ENCODE measurements around the gene TSGA10IP. TPM values are rescaled to one million over a fixed set of nuclear protein-coding genes. Genes with fewer than 3 reads are reported as not detected.

The TSGA10IP gene
- total and polyA plus RNA-seq, 2 experiments from 2014 or later, result 1.6 to 2.0 TPM

DNA sequence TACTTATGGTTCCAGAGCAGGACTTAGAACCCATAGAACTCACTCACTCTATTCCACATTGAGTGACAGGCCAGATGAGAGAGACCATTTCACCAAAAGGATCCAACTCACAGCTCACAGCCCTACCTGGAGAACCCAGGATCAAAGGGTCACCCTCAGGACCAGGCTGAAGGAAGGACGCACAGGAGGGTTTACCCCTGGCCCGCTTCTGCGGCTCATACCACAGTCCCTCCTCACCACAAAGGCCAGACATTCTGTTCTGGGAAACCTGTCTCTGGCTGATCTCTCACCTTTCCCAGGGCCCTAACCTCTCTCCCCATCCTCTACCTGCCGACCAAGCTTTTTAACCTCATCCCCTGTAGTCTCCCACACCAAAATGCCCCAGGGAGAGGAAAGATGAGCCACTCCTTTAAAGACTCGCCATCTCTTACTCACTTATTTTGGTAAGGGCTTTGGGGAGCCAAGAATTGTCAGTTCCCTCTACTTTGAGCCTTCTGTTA, 49.7 kb upstream of the TSGA10IP start:
- no peaks in the 10 kb centered on the region for H3K36me3 ChIP-seq (ENCODE audit: insufficient read depth)
- Mint-ChIP-seq H3K27ac (no peak overlapping the region), H3K4me1 (peaks cover 22% of the 10 kb centered on the region), H3K27me3 (ENCODE audit: insufficient read depth, low read depth, poor library complexity) (peaks cover 40% of the 10 kb centered on the region), H3K9me3 (peaks cover 2% of the 10 kb centered on the region; the same call in 1 of the 3 replicates), H3K4me3 (no peak overlapping the region; the same call in 2 of the 3 replicates), H3K36me3 (ENCODE audit: low read depth) (peaks cover 9% of the 10 kb centered on the region)
- H3K4me2 ChIP-seq, result no peak overlapping the region
- DNase-seq (ENCODE audit: low spot score) (no peak), ATAC-seq (no peak)
- TF ChIP-seq ZNF114 (CRISPR knock-in tag; IDR thresholded peaks at IDR 0.05) (no peak), JUNB (IDR thresholded peaks at IDR 0.05; ENCODE audit: unreplicated experiment) (no peak), NANOG (IDR thresholded peaks at IDR 0.05; ENCODE audit: borderline replicate concordance) (no peak), EZH2 (IDR thresholded peaks at IDR 0.05; ENCODE audit: low read depth, unreplicated experiment) (no peak), CREB1 (CRISPR knock-in tag; IDR thresholded peaks at IDR 0.05; ENCODE audit: low read depth) (no peak), STAT1 (IDR thresholded peaks at IDR 0.05; ENCODE audit: unreplicated experiment) (no peak), ZNF331 (CRISPR knock-in tag; IDR thresholded peaks at IDR 0.05; ENCODE audit: low read depth) (no peak), POLR2AphosphoS5 (IDR thresholded peaks at IDR 0.05; ENCODE audit: low read depth) (no peak), EZH2phosphoT487 (IDR thresholded peaks at IDR 0.05; ENCODE audit: unreplicated experiment) (no peak)
- TF ChIP-seq, protein P1, sequence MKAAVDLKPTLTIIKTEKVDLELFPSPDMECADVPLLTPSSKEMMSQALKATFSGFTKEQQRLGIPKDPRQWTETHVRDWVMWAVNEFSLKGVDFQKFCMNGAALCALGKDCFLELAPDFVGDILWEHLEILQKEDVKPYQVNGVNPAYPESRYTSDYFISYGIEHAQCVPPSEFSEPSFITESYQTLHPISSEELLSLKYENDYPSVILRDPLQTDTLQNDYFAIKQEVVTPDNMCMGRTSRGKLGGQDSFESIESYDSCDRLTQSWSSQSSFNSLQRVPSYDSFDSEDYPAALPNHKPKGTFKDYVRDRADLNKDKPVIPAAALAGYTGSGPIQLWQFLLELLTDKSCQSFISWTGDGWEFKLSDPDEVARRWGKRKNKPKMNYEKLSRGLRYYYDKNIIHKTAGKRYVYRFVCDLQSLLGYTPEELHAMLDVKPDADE (IDR thresholded peaks at IDR 0.05), result no peak
- TF ChIP-seq, protein P2, sequence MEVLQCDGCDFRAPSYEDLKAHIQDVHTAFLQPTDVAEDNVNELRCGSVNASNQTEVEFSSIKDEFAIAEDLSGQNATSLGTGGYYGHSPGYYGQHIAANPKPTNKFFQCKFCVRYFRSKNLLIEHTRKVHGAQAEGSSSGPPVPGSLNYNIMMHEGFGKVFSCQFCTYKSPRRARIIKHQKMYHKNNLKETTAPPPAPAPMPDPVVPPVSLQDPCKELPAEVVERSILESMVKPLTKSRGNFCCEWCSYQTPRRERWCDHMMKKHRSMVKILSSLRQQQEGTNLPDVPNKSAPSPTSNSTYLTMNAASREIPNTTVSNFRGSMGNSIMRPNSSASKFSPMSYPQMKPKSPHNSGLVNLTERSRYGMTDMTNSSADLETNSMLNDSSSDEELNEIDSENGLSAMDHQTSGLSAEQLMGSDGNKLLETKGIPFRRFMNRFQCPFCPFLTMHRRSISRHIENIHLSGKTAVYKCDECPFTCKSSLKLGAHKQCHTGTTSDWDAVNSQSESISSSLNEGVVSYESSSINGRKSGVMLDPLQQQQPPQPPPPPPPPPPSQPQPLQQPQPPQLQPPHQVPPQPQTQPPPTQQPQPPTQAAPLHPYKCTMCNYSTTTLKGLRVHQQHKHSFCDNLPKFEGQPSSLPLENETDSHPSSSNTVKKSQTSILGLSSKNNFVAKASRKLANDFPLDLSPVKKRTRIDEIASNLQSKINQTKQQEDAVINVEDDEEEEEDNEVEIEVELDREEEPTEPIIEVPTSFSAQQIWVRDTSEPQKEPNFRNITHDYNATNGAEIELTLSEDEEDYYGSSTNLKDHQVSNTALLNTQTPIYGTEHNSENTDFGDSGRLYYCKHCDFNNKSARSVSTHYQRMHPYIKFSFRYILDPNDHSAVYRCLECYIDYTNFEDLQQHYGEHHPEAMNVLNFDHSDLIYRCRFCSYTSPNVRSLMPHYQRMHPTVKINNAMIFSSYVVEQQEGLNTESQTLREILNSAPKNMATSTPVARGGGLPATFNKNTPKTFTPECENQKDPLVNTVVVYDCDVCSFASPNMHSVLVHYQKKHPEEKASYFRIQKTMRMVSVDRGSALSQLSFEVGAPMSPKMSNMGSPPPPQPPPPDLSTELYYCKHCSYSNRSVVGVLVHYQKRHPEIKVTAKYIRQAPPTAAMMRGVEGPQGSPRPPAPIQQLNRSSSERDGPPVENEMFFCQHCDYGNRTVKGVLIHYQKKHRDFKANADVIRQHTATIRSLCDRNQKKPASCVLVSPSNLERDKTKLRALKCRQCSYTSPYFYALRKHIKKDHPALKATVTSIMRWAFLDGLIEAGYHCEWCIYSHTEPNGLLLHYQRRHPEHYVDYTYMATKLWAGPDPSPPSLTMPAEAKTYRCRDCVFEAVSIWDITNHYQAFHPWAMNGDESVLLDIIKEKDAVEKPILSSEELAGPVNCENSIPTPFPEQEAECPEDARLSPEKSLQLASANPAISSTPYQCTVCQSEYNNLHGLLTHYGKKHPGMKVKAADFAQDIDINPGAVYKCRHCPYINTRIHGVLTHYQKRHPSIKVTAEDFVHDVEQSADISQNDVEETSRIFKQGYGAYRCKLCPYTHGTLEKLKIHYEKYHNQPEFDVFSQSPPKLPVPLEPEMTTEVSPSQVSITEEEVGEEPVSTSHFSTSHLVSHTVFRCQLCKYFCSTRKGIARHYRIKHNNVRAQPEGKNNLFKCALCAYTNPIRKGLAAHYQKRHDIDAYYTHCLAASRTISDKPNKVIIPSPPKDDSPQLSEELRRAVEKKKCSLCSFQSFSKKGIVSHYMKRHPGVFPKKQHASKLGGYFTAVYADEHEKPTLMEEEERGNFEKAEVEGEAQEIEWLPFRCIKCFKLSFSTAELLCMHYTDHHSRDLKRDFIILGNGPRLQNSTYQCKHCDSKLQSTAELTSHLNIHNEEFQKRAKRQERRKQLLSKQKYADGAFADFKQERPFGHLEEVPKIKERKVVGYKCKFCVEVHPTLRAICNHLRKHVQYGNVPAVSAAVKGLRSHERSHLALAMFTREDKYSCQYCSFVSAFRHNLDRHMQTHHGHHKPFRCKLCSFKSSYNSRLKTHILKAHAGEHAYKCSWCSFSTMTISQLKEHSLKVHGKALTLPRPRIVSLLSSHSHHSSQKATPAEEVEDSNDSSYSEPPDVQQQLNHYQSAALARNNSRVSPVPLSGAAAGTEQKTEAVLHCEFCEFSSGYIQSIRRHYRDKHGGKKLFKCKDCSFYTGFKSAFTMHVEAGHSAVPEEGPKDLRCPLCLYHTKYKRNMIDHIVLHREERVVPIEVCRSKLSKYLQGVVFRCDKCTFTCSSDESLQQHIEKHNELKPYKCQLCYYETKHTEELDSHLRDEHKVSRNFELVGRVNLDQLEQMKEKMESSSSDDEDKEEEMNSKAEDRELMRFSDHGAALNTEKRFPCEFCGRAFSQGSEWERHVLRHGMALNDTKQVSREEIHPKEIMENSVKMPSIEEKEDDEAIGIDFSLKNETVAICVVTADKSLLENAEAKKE (CRISPR knock-in tag; IDR thresholded peaks at IDR 0.05), result no peak
- TF ChIP-seq, protein P3, sequence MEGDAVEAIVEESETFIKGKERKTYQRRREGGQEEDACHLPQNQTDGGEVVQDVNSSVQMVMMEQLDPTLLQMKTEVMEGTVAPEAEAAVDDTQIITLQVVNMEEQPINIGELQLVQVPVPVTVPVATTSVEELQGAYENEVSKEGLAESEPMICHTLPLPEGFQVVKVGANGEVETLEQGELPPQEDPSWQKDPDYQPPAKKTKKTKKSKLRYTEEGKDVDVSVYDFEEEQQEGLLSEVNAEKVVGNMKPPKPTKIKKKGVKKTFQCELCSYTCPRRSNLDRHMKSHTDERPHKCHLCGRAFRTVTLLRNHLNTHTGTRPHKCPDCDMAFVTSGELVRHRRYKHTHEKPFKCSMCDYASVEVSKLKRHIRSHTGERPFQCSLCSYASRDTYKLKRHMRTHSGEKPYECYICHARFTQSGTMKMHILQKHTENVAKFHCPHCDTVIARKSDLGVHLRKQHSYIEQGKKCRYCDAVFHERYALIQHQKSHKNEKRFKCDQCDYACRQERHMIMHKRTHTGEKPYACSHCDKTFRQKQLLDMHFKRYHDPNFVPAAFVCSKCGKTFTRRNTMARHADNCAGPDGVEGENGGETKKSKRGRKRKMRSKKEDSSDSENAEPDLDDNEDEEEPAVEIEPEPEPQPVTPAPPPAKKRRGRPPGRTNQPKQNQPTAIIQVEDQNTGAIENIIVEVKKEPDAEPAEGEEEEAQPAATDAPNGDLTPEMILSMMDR (conservative IDR thresholded peaks at IDR 0.05; ENCODE audit: low read depth in 2 of 2), result no peak
- TF ChIP-seq, protein P4, sequence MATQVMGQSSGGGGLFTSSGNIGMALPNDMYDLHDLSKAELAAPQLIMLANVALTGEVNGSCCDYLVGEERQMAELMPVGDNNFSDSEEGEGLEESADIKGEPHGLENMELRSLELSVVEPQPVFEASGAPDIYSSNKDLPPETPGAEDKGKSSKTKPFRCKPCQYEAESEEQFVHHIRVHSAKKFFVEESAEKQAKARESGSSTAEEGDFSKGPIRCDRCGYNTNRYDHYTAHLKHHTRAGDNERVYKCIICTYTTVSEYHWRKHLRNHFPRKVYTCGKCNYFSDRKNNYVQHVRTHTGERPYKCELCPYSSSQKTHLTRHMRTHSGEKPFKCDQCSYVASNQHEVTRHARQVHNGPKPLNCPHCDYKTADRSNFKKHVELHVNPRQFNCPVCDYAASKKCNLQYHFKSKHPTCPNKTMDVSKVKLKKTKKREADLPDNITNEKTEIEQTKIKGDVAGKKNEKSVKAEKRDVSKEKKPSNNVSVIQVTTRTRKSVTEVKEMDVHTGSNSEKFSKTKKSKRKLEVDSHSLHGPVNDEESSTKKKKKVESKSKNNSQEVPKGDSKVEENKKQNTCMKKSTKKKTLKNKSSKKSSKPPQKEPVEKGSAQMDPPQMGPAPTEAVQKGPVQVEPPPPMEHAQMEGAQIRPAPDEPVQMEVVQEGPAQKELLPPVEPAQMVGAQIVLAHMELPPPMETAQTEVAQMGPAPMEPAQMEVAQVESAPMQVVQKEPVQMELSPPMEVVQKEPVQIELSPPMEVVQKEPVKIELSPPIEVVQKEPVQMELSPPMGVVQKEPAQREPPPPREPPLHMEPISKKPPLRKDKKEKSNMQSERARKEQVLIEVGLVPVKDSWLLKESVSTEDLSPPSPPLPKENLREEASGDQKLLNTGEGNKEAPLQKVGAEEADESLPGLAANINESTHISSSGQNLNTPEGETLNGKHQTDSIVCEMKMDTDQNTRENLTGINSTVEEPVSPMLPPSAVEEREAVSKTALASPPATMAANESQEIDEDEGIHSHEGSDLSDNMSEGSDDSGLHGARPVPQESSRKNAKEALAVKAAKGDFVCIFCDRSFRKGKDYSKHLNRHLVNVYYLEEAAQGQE (IDR thresholded peaks at IDR 0.05; ENCODE audit: unreplicated experiment), result no peak
- H3K4me3 ChIP-seq, result no peak overlapping the region
- no peaks in the 10 kb centered on the region for H3K9me2 ChIP-seq (ENCODE audit: insufficient read depth)
- peaks cover 34% of the 10 kb centered on the region for H3K27me3 ChIP-seq (ENCODE audit: insufficient read depth)
- H4K20me1 ChIP-seq (replicated peaks; ENCODE audit: insufficient read depth), result peaks cover 7% of the 10 kb centered on the region
- H2AFZ ChIP-seq, result no peak overlapping the region
- H3K79me2 ChIP-seq (replicated peaks; ENCODE audit: insufficient read depth), result peaks cover 4% of the 10 kb centered on the region
- H3K4me1 ChIP-seq (ENCODE audit: insufficient read depth), result peaks cover 19% of the 10 kb centered on the region
- H3K27ac ChIP-seq (ENCODE audit: low read depth), result no peak overlapping the region
- H3F3A ChIP-seq (replicated peaks; ENCODE audit: low read depth), result peaks cover 15% of the 10 kb centered on the region
